ENCODE data around the gene NUP62. TPM values are rescaled to one million over a fixed set of nuclear protein-coding genes. Genes with fewer than 3 reads are reported as not detected.

Gene NUP62
- total and polyA plus RNA-seq, 4 donors: 14.2 to 19.8 (median 18.1) TPM

- Histone ChIP-seq H3K9me3 (ENCODE audit: control insufficient read depth in 4 of 4, low read length in 3 of 4) (no peaks in the 10 kb centered on the region), H3K27ac (ENCODE audit: low read depth in 1 of 2, low read length in 2 of 2) (peak overlapping the region; percentile 65 to 86), H3K4me1 (ENCODE audit: control insufficient read depth in 4 of 4, insufficient read depth in 4 of 4, low read length in 3 of 4) (peaks cover 12 to 47% (median 33%) of the 10 kb centered on the region in 4 donors), H3K36me3 (ENCODE audit: control insufficient read depth in 4 of 4, insufficient read depth in 3 of 4, low read depth in 1 of 4, low read length in 3 of 4) (no peaks in the 10 kb centered on the region), H3K27me3 (ENCODE audit: control insufficient read depth in 4 of 4, insufficient read depth in 4 of 4, low read length in 3 of 4) (no peaks in the 10 kb centered on the region), H3K9ac (ENCODE audit: low read depth in 1 of 2, low read length in 2 of 2) (peak overlapping the region; percentile 43 to 54), H3K4me3 (ENCODE audit: low read depth in 1 of 3, low read length in 3 of 3) (peak overlapping the region; percentile 46 to 66 (median 56))
- peak; percentile 55 for DNase-seq (ENCODE audit: low spot score)
- no peak for TF ChIP-seq TAF1 (conservative IDR thresholded peaks at IDR 0.05)
- TF ChIP-seq RAD21 (IDR thresholded peaks at IDR 0.05): no peak
- no peak for TF ChIP-seq NR2F2 (IDR thresholded peaks at IDR 0.05)
- TF ChIP-seq CTCF (IDR thresholded peaks at IDR 0.05; ENCODE audit: low read depth, low read length, missing input control): no peak
- no peak for TF ChIP-seq JUND (IDR thresholded peaks at IDR 0.05)
- no peak for TF ChIP-seq FOXA1 (IDR thresholded peaks at IDR 0.05)
- TF ChIP-seq FOXA2 (IDR thresholded peaks at IDR 0.05): no peak
- no peak for TF ChIP-seq EGR1 (IDR thresholded peaks at IDR 0.05; ENCODE audit: low read depth in 2 of 2)
- no peak for TF ChIP-seq YY1 (IDR thresholded peaks at IDR 0.05)
- TF ChIP-seq ATF3 (IDR thresholded peaks at IDR 0.05): no peak
- TF ChIP-seq REST (IDR thresholded peaks at IDR 0.05): no peak
- no peak for TF ChIP-seq GABPA (IDR thresholded peaks at IDR 0.05 in 1 of 2, conservative IDR thresholded peaks at IDR 0.05 in 1 of 2)
- TF ChIP-seq HNF4G (IDR thresholded peaks at IDR 0.05): no peak
- no peak for TF ChIP-seq SP1 (IDR thresholded peaks at IDR 0.05)
- 84% methylated on average over 15 of the region's 15 CpGs for WGBS
These were observed 58.9 kb downstream of the NUP62 start for GRCh38 chr19:49870309-49870901.

GRCh38 chr19:49869484-49870308 lies 59.6 kb downstream of the NUP62 start:
- TF ChIP-seq JUND (IDR thresholded peaks at IDR 0.05): peak in 1 of 2 donors; percentile 54
- TF ChIP-seq FOXA1 (IDR thresholded peaks at IDR 0.05): no peak
- TF ChIP-seq GABPA (IDR thresholded peaks at IDR 0.05 in 1 of 2, conservative IDR thresholded peaks at IDR 0.05 in 1 of 2): peak in 1 of 2 donors; percentile 78
- TF ChIP-seq HNF4A (conservative IDR thresholded peaks at IDR 0.05): peak in 1 of 2 donors; percentile 29
- no peak for TF ChIP-seq ATF3 (IDR thresholded peaks at IDR 0.05)
- TF ChIP-seq HNF4G (IDR thresholded peaks at IDR 0.05): no peak
- TF ChIP-seq YY1 (IDR thresholded peaks at IDR 0.05): peak; percentile 95
- peak; percentile 63 for TF ChIP-seq REST (IDR thresholded peaks at IDR 0.05)
- TF ChIP-seq SP1 (IDR thresholded peaks at IDR 0.05): peak; percentile 100
- peak; percentile 37 for TF ChIP-seq MAX (IDR thresholded peaks at IDR 0.05)
- peak in 1 of 2 donors; percentile 34 for TF ChIP-seq RXRA (IDR thresholded peaks at IDR 0.05)
- peak in 1 of 2 donors; percentile 64 for TF ChIP-seq EGR1 (IDR thresholded peaks at IDR 0.05; ENCODE audit: low read depth in 2 of 2)

More at GRCh38 chr19:49869484-49870308, 59.6 kb downstream of the NUP62 start:
- Histone ChIP-seq H3K27me3 (ENCODE audit: control insufficient read depth in 4 of 4, insufficient read depth in 4 of 4, low read length in 3 of 4) (no peaks in the 10 kb centered on the region), H3K4me1 (ENCODE audit: control insufficient read depth in 4 of 4, insufficient read depth in 4 of 4, low read length in 3 of 4) (peaks cover 15 to 47% (median 34%) of the 10 kb centered on the region in 4 donors), H3K27ac (ENCODE audit: low read depth in 1 of 2, low read length in 2 of 2) (peak overlapping the region; percentile 86 to 94), H3K9me3 (ENCODE audit: control insufficient read depth in 4 of 4, low read length in 3 of 4) (no peaks in the 10 kb centered on the region), H3K9ac (ENCODE audit: low read depth in 1 of 2, low read length in 2 of 2) (peak overlapping the region; percentile 43 to 54), H3K4me3 (ENCODE audit: low read depth in 1 of 3, low read length in 3 of 3) (peak overlapping the region; percentile 46 to 66 (median 56)), H3K36me3 (ENCODE audit: control insufficient read depth in 4 of 4, insufficient read depth in 3 of 4, low read depth in 1 of 4, low read length in 3 of 4) (no peaks in the 10 kb centered on the region)
- under 1% methylated on average over 67 of the region's 67 CpGs for WGBS
- peak; percentile 95 for DNase-seq (ENCODE audit: low spot score)
